ENCODE results near the gene FCN2.

DNA sequence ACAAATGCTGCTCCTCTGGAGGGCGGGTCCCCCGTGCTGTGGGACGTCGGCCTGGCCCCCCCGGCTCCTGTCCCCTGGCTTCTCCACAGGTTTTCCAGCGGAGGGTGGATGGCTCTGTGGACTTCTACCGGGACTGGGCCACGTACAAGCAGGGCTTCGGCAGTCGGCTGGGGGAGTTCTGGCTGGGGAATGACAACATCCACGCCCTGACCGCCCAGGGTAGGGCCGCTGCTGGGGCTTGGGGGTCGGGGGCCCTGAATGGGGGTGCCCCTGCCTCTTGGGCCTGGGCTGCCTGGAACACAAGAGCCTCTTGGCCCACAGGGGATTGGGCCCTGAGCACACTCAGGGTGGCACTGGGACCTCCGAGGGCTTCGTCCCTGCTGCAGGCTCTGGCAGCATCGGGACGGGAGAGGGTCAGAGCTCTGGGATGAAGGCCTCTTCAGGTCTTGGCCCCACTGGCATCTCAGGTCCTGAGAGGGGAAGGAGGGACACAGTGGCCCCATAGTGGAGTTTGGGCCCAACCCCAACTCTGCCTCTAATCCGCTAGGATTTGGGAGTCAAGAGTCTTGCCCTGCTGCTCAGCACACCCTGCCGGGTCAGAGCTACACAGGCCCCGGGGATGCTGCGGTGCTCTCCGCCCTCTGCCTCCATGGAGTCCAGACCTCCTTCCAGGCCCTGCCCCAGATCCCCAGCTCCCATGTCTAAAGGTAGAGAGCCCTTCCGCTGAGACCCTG is 5.2 kb downstream of the FCN2 start:
- TF ChIP-seq RELA (CRISPR knock-in tag; IDR thresholded peaks at IDR 0.05) = no peak
- no peak for TF ChIP-seq SALL2 (CRISPR knock-in tag; IDR thresholded peaks at IDR 0.05)
- no peak for TF ChIP-seq ESRRA (CRISPR knock-in tag; IDR thresholded peaks at IDR 0.05; ENCODE audit: low read depth)

Data from HepG2 (cell line).